ENCODE measurements around the gene SPRED3.

Gene SPRED3

GRCh38 chr19:38352611-38353010 lies 35.9 kb upstream of the SPRED3 start:
- Mint-ChIP-seq H3K36me3 (ENCODE audit: low read depth) (no peaks in the 10 kb centered on the region), H3K27me3 (ENCODE audit: low read depth) (peaks cover 17% of the 10 kb centered on the region), H3K4me3 (no peak overlapping the region), H3K4me1 (peaks cover 15% of the 10 kb centered on the region), H3K27ac (no peak overlapping the region), H3K9me3 (no peaks in the 10 kb centered on the region)
- TF ChIP-seq CTCF (IDR thresholded peaks at IDR 0.05; ENCODE audit: unreplicated experiment in 3 of 3): no peak

- TF ChIP-seq CTCF (IDR thresholded peaks at IDR 0.05; ENCODE audit: unreplicated experiment in 3 of 3): no peak
- Mint-ChIP-seq H3K9me3 (no peaks in the 10 kb centered on the region), H3K36me3 (ENCODE audit: low read depth) (no peaks in the 10 kb centered on the region), H3K4me1 (peaks cover 15% of the 10 kb centered on the region), H3K4me3 (no peak overlapping the region), H3K27ac (no peak overlapping the region), H3K27me3 (ENCODE audit: low read depth) (peaks cover 51% of the 10 kb centered on the region)
Observed at GRCh38 chr19:38355728-38356725, 32.5 kb upstream of the SPRED3 start.

- H3K27me3 Mint-ChIP-seq (ENCODE audit: low read depth): peaks cover 67% of the 10 kb centered on the region
- H3K4me3 Mint-ChIP-seq: no peak overlapping the region
- no peak overlapping the region for H3K27ac Mint-ChIP-seq
- no peak for TF ChIP-seq CTCF (IDR thresholded peaks at IDR 0.05; ENCODE audit: unreplicated experiment in 3 of 3)
- H3K4me1 Mint-ChIP-seq: peaks cover 6% of the 10 kb centered on the region
- H3K9me3 Mint-ChIP-seq: no peaks in the 10 kb centered on the region
- H3K36me3 Mint-ChIP-seq (ENCODE audit: low read depth): no peaks in the 10 kb centered on the region
Observed at GRCh38 chr19:38358071-38358470, 30.4 kb upstream of the SPRED3 start.

GRCh38 chr19:38359242-38360021 lies 29.1 kb upstream of the SPRED3 start:
- Mint-ChIP-seq H3K4me1 (peaks cover under 1% of the 10 kb centered on the region), H3K36me3 (ENCODE audit: low read depth) (no peaks in the 10 kb centered on the region), H3K9me3 (no peaks in the 10 kb centered on the region), H3K27me3 (ENCODE audit: low read depth) (peaks cover 76% of the 10 kb centered on the region), H3K4me3 (peak overlapping the region; percentile 40 to 70 (median 69)), H3K27ac (no peak overlapping the region)
- no peak for TF ChIP-seq CTCF (IDR thresholded peaks at IDR 0.05; ENCODE audit: unreplicated experiment in 3 of 3)

- H3K4me1 Mint-ChIP-seq: no peaks in the 10 kb centered on the region
- H3K36me3 Mint-ChIP-seq (ENCODE audit: low read depth): no peaks in the 10 kb centered on the region
- H3K9me3 Mint-ChIP-seq: no peaks in the 10 kb centered on the region
- no peak overlapping the region for H3K27ac Mint-ChIP-seq
- TF ChIP-seq CTCF (IDR thresholded peaks at IDR 0.05; ENCODE audit: unreplicated experiment in 3 of 3): no peak
- H3K4me3 Mint-ChIP-seq: peak overlapping the region; percentile 85 to 86 (median 85)
- peaks cover 76% of the 10 kb centered on the region for H3K27me3 Mint-ChIP-seq (ENCODE audit: low read depth)
Observed at GRCh38 chr19:38360351-38360750, 28.1 kb upstream of the SPRED3 start.

Data from nephron (organoid).